ENCODE data around the gene GPR63.

Gene GPR63

GRCh38 chr6:96816301-96816817 lies 20.9 kb downstream of the GPR63 start:
- peak; percentile 30 for DNase-seq

GRCh38 chr6:96814625-96815024 lies 22.7 kb downstream of the GPR63 start:
- DNase-seq, result peak; percentile 46

DNA sequence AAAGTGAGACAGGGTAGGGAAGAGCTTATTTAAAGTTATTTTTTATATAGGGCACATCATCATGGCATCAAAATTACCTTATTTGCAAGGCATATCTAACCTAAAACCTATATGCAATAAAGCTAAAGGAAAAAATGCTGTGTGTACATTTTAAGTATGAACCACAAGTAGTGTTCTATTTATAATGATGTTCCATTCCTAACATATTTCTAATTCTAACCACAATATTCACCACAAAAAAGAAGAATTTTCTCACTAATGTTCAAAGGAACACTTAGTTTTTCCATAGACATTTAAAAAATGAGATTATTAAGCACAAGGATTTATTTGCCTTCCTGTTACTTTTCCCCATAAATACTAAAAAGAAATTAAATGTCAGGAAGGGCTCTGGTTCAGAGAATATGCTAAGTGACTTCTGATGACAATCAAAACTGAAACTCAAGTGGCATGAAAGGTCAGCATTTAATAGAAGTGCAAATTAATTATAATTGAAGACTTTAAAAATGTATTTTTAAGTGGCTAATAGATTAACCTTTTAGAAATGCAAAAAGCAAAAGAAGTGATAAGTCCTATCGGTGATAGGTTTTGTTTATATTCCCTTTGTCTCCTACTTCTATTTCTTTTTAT lies 25.1 kb downstream of the GPR63 start:
- DNase-seq, result peak; percentile 51

DNA sequence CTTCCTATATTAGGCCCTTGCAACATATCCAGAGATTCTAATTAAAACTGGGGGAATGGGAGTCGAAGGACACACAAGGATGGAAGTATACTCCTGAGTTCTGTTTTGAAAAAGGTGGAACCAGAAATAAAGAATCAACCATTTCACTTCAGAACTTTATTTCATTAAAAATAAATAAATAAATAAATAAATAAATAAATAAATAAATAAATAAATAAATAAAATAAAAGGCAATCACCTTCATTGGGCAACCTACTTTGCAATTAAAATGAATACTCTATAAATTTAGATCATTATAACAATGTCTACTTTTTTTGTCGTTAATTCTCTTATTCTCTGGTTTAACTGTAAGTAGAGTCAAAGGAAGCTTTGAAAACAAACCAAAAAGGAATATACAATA lies 25.6 kb downstream of the GPR63 start:
- no peak for DNase-seq

GRCh38 chr6:96811136-96811535 lies 26.1 kb downstream of the GPR63 start:
- no peak for DNase-seq

DNA sequence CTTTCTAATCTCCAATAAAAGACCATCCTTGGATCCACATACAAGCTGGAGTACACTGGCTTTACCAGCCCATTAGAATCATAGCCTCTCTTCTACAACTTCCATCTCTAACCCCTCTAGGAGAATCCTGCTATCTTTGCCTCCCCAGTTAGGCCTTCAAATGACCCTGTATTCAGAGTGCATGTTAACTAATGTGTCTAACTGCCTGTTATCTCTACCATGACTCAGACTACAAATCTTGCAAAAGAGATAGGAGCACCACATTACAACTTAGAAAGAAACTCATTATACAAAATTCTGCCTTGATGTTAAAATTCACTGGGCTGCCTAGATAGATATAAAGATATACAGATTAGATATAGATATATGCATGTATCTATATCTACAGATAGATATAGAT lies 28.2 kb downstream of the GPR63 start:
- DNase-seq, result peak; percentile 26

GRCh38 chr6:96803106-96803481 lies 34.2 kb downstream of the GPR63 start:
- DNase-seq, result no peak

DNA sequence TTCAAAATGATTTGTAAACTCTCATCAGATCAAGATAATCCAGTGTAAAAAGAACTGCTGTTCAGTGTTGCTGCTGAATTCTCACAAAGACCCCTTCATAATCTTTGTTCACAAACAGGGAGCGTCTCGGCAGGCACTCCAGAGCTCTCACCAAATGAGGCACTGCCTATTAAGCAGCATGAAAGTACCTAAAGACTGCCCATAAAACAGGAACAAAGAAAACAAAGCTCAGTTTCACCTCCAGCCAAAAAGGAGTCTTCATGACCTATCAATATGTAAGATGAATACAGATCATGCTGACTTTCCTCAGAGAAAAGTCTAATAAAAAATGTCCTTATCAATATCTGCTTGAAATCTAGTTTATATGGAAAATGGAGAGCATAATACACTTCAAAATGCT lies 41.8 kb downstream of the GPR63 start:
- no peak for DNase-seq

- DNase-seq, result peak; percentile 75
Measured at GRCh38 chr6:96794980-96795379, 42.3 kb downstream of the GPR63 start.

GRCh38 chr6:96792561-96793190 lies 44.6 kb downstream of the GPR63 start:
- DNase-seq, result no peak

- no peak for DNase-seq
Measured at GRCh38 chr6:96789871-96790270, 47.4 kb downstream of the GPR63 start.

DNA sequence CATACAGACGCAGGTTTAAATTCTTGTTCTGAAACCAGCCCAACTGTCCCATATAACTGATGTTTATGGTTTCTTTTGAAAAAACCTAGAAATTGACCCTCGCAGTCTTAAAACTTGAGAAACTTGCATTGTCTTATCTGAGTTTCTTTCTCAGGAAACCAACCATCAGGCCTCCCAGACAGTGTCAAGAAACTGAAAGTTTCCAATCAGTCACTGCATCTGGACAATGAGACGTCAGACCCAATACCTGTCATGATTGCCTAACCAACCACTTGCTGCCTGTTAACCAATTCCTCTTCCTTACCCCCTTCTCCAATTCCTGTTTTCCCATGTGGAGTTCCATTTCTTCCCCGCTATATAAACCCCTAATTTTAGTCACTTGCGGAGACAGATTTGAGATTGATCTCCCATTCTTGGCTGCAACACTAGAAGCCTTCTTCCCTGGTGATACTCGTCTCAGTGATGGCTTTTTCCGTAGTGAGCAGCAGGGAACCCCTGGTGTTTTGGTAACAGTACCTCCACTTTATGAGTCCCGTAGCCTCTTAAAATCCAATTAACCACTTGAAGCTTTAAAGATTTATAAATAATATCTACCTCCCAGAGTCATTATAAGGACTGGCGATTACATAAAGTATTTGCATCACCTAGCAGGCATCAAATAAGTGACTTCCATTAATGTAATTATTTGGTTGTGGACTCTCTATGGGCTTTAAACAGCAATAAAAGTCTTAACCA lies 49.3 kb downstream of the GPR63 start:
- DNase-seq, result no peak

- DNase-seq, result no peak
Measured at GRCh38 chr6:96786336-96786735, 50.9 kb downstream of the GPR63 start.

- DNase-seq, result no peak
Measured at GRCh38 chr6:96784650-96785049, 52.6 kb downstream of the GPR63 start.

- no peak for DNase-seq
Measured at GRCh38 chr6:96783307-96783706, 54.0 kb downstream of the GPR63 start.

GRCh38 chr6:96781557-96781956 lies 55.7 kb downstream of the GPR63 start:
- no peak for DNase-seq

- no peak for DNase-seq
Measured at GRCh38 chr6:96777113-96777512, 60.2 kb downstream of the GPR63 start.

DNA sequence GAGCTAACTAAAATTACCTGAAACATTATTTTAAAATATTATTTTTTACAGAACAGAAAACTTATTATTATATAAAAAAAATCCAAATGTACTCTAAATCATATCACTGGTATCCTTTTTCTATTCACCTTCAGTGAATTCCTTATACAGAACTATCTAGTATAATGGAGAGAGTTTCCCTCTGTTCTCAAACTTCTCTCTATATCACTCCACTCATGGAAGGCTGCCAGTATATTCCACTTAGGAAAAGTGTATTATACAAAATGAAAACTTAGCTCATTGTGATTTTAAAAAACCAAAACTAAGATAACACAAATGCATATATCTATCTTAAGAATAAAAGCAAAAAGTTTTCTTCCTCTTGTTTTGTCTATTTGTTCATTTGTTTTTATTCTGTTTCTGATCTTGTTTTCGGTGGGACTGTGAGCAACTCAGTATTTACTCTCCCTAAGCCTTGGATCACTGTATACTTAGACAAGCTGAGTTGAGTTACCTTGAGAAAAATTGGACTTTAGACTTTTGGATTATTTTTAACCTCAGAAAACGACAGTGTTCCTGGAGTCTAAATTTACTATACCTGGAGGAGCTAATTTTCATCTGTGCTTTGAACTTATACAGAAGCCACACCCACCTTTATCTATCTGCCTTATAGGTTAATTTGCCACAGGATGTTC lies 61.4 kb downstream of the GPR63 start:
- no peak for DNase-seq

GRCh38 chr6:96766769-96767168 lies 70.5 kb downstream of the GPR63 start:
- no peak for DNase-seq

- DNase-seq, result no peak
Measured at GRCh38 chr6:96762599-96762998, 74.7 kb downstream of the GPR63 start.

- no peak for DNase-seq
Measured at GRCh38 chr6:96761794-96762193, 75.5 kb downstream of the GPR63 start.

DNA sequence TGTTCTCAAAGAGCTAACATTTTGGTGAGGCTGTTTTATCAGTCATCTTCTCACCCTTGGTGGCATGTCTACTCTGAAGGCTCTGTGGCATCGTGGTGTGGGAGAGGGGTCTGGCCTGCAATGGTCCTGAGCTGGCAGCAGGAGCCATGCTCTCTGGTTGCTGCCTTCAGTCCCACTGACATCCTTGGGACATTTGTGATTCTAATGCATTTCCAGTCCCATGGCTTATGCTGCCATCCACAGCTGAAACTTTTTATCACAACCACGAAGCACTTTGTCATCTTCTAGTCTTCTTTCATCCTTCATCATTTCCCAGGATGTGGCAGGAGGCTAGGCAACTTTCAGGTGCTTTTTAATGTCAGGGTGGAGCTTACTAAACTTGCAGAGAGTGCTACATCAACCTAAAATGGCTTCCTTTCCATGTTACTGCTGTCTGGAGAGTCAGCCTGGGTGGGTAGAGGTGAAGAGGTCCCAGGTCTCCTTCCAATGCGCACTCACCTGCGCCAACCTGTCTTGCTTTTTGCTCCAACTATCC lies 77.1 kb downstream of the GPR63 start:
- no peak for DNase-seq

- no peak for DNase-seq
Measured at GRCh38 chr6:96755096-96755495, 82.2 kb downstream of the GPR63 start.

Measured in fibroblast of skin of right biceps (primary cell).